ENCODE data around the gene LAIR2.
"Not testable (repeated sequence)": the region's sequence is repeated elsewhere in the genome, so short reads cannot be mapped to it uniquely, and the experiment has no call there.

LAIR2 gene

GRCh38 chr19:54464630-54465425 lies 37.8 kb upstream of the LAIR2 start:
- ATAC-seq (peak; percentile 53), DNase-seq (peak; percentile 91)

GRCh38 chr19:54465426-54466109 lies 37.1 kb upstream of the LAIR2 start:
- ATAC-seq (no peak), DNase-seq (no peak)

DNA sequence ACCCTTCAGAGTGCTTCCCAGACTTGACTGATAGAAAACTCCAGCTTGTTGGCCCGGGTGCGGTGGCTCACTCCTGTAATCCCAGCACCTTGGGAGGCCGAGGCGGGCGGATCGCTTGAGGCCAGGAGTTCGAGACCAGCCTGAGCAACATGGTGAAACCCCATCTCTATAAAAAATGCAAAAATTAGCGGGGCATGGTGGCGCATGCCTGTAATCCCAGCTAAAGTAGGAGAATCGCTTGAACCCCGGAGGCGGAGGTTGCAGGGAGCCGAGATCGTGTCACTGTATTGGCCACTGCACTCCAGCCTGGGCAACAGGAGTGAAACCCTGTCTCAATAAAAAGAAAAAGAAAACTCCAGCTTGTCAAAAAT lies 36.5 kb upstream of the LAIR2 start:
- not testable (repeated sequence) for ATAC-seq, DNase-seq

DNA sequence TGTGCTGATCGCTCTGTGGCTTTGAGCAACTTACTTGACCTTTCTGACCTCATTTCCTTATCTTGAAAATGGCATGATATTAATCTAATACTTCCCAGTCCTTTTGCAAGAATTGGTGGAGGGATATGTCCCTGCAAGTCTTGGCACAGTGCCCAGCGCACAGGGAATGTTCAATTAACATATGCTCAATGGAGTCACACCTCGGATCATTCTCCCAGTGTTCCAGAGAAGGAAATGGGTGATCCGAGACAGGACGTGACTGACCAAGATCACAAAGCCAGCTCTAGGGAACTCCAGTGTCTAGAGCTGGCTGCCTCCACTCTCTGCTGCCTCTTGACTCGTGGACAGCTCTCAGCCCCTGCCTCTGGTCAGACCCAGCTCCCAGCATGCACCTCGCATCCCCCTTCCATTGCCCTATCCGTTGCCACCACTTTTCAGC lies 33.1 kb upstream of the LAIR2 start:
- no peak for DNase-seq

DNA sequence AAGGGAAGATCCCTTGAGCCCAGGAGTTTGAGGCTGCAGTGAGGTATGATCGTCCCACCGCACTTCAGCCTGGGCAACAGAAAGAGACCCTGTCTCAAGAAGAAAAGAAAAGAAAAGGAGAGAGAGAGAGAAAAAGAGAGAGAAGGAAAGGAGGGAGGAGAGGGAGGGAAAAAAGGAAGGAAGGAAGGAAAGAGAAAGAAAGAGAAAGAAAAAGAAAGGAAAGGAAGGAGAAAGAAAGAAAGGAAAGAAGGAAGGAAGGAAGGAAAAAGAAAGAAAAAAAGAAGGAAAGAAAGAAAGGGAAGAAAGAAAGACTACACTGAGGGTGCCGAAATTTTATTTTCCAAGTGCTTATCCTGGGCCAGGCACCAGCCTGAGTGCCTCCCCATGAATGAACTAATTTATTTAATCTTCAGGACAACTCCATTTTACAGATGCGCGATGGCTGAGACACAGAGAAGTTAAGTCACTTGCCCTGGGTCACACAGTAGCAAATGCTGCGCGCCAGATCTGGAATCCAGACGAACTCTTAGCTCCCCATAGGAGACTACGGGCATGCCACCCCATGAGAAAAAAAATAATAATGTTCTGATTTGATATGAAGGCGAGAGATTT lies 32.2 kb upstream of the LAIR2 start:
- ATAC-seq (no peak), DNase-seq (no peak)

More for the DNA sequence above, 33.1 kb upstream of the LAIR2 start:
- no peak for ATAC-seq

- peak; percentile 47 for ATAC-seq
- no peak for DNase-seq
These were observed 31.4 kb upstream of the LAIR2 start for GRCh38 chr19:54470991-54471782.

- peak; percentile 61 for ATAC-seq
These were observed 29.4 kb upstream of the LAIR2 start, which contains the start of gene CDC42EP5 for GRCh38 chr19:54473071-54473891. CDC42EP5 (minus strand) TSS chr19:54473296; CDS start chr19:54465547, 7,749 bp downstream.

GRCh38 chr19:54473892-54474372 lies 28.7 kb upstream of the LAIR2 start:
- no peak for DNase-seq
- no peak for ATAC-seq

More at GRCh38 chr19:54473071-54473891, 29.4 kb upstream of the LAIR2 start, which contains the start of gene CDC42EP5:
- peak; percentile 54 for DNase-seq

DNA sequence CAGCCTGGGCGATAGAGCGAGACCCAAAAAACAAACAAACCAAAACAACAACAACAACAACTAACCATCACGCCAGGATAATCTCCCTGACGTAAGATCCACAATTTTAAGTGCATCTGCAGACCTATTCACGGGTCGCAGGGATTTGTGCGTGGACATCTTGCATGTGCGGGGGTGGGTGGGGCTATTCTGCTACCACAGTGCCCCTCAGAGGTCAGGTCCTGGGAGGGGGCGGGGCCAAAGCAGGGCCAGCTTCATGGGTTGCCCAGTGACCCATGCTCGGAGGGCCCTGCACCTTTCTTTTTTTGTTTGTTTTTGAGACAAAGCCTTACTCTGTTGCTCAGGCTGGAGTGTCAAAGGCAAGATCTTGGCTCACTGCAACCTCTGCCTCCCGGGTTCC lies 26.9 kb upstream of the LAIR2 start:
- DNase-seq (no peak), ATAC-seq (no peak)

- ATAC-seq = no peak
- no peak for DNase-seq
These were observed 25.0 kb upstream of the LAIR2 start for GRCh38 chr19:54477650-54478049.

- DNase-seq (no peak), ATAC-seq (peak; percentile 36)
These were observed 23.9 kb upstream of the LAIR2 start for GRCh38 chr19:54478677-54479266.

DNA sequence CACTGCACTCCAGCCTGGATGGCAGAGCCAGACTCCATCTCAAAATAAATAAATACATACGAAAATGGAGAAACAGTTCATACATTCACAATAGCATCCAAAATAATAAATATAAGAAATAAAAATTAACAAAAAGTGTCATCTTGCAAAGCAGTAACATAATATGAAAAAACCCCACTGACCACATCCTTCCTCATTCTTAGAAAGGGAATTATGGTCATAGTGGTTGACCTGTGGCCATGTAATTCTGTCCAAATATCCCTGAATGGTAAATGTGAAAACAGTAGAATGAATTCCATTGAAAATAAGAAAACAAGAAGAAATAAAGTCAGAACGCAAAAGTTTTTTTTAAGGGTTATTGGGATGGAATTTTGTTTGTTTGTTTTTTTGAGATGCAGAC lies 22.6 kb upstream of the LAIR2 start:
- no peak for DNase-seq
- no peak for ATAC-seq

GRCh38 chr19:54481326-54481930 lies 21.2 kb upstream of the LAIR2 start:
- DNase-seq (peak; percentile 49), ATAC-seq (no peak)

GRCh38 chr19:54482889-54483288 lies 19.7 kb upstream of the LAIR2 start:
- DNase-seq (no peak), ATAC-seq (no peak)

GRCh38 chr19:54484451-54484850 lies 18.2 kb upstream of the LAIR2 start:
- no peak for DNase-seq
- no peak for ATAC-seq

DNA sequence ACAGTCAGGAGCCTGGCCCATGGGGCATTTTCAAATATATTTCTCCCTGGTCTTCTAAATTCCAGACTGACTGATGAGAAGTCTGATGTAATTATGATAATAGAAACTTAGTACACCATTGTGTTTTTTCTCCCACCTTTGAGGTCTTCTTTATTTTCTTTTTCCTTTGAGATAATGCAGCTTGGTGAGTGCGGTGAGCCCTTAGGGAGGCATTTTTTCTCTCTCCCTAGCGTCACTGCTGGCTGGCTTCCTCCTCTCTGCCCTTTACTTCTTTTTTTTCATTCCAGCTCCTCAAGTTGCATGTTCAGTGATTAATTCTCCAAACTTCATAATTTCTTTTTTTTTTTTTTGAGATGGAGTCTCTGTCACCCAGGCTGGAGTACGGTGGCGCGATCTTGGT lies 16.8 kb upstream of the LAIR2 start:
- DNase-seq = no peak
- no peak for ATAC-seq

- no peak for ATAC-seq
These were observed 13.3 kb upstream of the LAIR2 start for GRCh38 chr19:54489341-54489740.

GRCh38 chr19:54489766-54490165 lies 12.9 kb upstream of the LAIR2 start:
- no peak for ATAC-seq
- DNase-seq = no peak

More at GRCh38 chr19:54489341-54489740, 13.3 kb upstream of the LAIR2 start:
- DNase-seq = no peak

GRCh38 chr19:54492568-54492967 lies 10.1 kb upstream of the LAIR2 start:
- ATAC-seq = no peak
- no peak for DNase-seq

GRCh38 chr19:54493056-54493455 lies 9.6 kb upstream of the LAIR2 start:
- not testable (repeated sequence) for DNase-seq, ATAC-seq

Measured in stimulated activated naive CD8-positive, alpha-beta T cell treated with anti-CD3 and anti-CD28 coated beads, Interleukin-15, Interleukin-2, amounts not matched to agents 100 U/mL and 50 U/mL, for 24 hours (primary cell).